GM18508 (cell line): ENCODE results near the gene RNF44.
A peak's percentile ranks its signal among the peaks of the same experiment; 100 is the strongest.

Experiments
- ATAC-seq: cut with Tn5 transposase; IDR thresholded peaks from one replicate; pipeline ENCODE4 v1.9.1; 2021; ENCODE audit warnings: moderate number of reproducible peaks; ENCODE audit not compliant: insufficient read depth, unreplicated experiment

The RNF44 gene

DNA sequence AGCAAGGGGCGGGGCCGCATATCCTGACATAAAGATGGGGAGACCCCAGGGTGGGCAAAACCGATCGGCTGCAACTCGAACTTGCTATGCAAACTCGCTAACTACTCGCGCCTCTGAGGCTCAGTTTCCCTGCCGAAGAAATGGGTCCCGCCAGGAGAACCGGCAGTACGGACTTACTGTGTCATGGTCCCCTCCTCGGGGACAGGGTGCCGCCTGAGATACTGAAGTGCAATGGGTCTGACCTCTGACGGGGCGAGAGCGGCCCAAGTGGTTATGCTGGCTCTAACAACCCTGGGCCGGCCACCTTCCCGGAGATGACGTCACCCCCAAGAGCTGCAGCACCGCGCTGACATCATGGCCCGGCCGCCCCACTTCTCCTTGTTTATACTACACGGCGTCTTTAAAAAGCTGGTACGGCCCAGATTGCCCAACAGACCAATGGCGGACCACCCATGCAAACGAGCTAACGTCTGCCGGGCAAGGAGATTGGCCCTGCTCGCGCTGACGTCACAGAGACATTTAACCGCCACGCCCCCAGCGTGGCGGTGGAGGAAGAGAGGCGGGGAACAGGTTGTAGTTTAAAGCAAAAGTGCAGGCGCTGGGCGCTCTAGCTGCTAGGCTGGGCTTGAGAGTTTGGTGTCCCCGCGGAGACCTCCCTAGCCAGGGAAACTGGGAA lies 490 bp upstream of the RNF44 start:
- peak; percentile 41 for ATAC-seq

DNA sequence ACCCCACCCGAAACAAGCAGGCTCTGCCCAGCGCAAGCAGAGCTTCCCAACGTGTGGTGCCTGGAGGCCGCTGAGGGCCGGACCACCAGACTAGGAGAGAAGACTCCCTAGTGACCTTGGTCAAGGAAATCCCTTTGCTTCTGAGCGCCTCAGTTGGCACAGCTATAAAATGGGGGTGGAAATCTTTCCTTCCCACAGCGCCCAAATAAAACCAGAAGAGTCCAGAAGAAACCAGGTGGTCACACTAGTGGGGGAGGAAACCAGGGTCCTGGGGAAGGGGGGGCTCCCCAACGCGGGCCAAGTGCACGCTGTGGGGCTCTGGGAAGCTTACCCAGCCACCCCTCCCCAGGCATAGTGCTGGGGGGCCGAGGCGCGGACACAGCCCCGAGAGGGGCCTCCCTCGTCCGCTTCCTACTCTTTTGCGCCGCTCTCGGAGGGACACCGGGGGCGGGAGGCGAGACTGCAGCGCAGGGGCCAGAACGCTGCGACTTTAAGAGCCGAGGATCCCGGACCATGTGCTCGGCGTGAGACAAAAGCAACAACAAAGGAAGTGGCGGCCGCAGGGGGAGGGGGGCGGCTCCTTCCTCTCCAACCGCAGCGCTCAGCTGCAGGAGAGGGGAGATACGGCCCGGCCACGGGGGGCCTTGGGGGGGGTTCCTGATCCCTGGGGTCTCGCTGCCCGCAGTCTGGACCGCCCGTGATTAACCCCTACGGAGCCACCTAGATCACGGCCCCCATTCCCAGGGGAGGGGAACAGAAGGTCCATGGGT lies 885 bp downstream of the RNF44 start:
- ATAC-seq = no peak

GRCh38 chr5:176535664-176536131 lies 1.5 kb downstream of the RNF44 start:
- no peak for ATAC-seq

GRCh38 chr5:176535101-176535663 lies 2.0 kb downstream of the RNF44 start:
- ATAC-seq = no peak

- ATAC-seq = no peak
Observed at GRCh38 chr5:176534640-176535039, 2.6 kb downstream of the RNF44 start.

DNA sequence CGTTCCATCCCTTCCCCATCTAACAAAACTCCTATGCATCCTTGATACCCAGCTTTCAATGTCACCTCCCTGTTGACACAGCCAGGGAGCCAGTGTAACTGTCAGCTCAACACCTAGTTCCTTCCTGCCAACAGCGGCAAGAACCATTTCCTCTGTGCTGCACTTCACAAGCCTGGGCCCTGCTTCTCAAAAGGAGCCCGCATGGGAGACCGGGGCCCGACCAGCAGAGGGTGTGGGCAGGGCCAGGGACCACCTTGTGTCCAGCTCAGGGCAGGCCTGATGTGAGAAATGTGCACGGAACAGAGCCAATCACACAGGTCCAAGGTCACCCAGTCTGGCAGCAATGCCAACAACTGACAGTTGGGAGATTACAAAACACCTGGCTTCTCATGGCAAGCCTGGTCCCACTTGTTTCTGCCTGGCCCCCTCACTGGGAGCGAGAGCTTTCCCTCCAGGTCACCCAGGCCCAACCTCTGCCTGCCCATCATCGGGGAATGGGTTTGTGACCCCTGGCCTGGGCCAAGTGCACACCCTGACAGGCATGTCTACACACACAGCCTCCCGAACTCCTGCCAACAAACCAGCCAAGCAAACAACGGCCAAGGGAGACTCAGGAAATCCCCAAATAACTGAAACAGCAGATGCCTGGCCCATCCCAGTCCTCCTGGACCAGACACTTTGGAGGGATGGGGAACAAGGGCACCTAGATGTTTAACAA lies 3.1 kb downstream of the RNF44 start:
- ATAC-seq = no peak

DNA sequence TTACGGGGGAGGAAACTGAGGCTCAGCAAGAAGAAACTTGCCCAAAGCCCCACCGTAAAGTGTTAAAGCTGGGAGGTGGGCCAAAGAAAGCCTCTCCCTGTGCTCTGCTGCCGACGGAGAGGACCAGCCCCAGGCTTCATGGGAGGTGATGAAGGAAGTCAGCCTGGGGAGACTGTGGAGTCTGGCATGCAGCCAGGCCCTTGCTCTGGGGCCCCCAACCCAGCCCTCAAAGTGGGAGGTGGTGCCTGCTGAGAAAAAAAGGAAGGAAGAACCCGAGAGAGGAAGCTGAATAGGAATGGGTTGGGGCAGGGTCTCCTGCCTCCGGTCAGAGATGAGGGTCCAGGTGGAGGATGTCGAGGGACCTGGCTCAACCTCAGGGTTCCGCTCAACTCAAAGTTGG lies 3.8 kb downstream of the RNF44 start:
- no peak for ATAC-seq

DNA sequence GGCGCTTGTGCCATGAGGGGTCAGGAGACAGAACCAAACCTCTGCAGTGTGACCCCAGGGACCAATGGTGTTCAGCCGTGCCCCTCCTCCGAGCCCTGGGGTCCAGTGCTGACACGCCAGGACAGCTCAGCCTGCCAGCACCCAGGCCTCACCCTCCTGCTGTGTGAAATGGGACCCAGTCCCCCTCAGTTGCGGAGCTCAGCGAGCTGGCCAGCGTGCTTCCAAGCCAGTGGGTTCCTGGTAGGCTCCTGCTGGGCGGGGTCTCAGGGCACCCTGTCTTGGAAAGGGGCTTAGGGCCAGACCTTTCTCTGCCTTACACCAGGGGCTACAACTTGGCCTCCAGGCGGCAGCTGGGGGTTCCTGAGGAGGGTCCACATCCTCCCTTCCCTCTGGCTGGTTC lies 4.4 kb downstream of the RNF44 start:
- ATAC-seq = no peak

GRCh38 chr5:176531902-176532493 lies 5.2 kb downstream of the RNF44 start:
- no peak for ATAC-seq

DNA sequence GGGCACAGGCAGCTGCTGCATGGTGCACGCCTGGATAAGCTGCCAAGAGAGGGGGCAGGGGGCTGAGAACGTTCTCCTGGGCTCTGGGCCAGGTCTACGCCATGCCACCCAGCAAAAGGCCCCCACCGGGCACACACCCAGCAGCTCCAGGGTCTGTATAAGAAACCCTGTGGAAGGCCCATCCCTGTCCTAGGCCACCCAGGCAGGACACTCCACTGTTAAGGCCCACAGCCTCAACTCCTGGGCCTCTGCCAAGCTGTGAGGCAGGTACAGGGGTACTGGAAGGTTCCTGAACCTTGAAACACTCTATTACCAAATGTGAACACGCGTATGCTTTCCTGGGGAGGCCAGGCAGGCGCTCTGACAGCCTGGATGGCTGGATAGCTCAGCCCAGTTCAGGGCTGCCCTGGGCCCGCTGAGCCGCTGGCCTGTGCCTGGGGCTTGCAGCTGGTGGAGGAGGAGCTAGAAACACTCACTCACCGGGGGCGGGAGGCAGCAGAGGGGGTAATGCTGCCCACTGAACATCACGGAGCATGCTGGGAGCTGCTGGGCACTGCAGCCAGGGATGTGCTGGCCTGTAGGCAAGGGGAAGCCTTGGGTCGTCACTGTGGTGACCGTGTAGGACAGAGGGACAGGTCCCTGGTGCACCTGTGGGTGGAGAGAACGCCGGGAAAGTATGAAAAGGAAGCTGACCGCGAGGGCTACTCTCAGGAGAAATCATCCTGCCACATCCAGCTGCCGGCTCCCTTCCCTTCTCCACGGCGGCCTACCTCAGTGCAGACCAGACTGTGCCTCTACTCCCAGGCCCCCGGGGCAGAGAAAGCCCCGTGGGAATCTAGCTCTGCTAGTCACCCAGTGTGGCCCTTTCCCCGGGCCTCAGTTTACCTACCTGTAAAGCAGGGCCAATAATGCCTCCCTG lies 6.0 kb downstream of the RNF44 start:
- no peak for ATAC-seq

DNA sequence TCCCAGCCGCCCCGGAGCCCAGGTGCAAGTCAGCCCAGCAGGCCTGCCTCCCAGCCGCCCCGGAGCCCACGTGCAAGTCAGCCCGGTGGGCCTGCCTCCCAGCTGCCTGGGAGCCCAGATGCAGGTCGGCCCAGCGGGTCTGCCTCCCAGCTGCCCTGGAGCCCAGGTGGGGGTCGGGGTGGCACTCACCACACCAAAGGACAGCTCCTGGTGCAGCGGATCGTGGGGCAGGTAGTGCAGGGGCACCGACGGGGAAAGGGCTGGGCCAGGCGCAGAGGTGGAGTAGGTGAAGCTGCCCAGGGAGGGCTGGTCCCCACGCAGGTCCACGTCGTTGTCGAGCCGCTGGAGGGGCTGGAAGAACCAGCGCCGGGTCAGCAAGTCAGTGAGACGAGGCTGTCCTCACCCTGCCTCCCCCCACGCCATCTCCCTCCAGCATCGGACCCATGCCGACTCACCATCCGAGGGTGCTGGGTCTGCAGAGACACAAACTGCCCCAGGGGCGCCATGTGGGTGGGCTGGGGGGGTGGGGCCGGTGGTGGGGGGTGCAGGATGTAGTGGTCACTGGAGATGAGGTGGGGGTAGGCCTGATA lies 6.7 kb downstream of the RNF44 start:
- ATAC-seq = no peak

DNA sequence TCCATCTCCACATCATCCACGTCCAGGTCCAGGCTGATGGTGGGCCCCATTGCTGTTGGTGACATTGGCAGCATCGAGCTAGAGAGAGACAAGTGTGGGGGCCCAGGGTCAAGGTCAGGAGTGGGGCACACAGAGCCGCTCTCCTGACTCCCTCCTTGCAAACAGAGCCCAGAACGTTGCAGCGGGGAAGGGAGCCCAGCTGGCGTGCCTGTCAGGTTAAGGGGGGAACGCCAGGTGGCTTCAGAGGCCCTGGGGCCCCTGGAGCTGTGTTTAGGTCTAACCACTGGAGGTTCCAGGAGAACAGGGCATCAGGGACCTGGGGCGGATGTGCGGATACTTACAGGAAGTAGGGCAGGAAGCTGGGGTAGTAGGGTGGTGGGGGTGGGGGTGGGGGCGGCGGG lies 7.5 kb downstream of the RNF44 start:
- no peak for ATAC-seq

GRCh38 chr5:176529116-176529740 lies 8.0 kb downstream of the RNF44 start:
- ATAC-seq = no peak

- no peak for ATAC-seq
Observed at GRCh38 chr5:176528761-176529115, 8.5 kb downstream of the RNF44 start.

- no peak for ATAC-seq
Observed at GRCh38 chr5:176528301-176528700, 8.9 kb downstream of the RNF44 start.

DNA sequence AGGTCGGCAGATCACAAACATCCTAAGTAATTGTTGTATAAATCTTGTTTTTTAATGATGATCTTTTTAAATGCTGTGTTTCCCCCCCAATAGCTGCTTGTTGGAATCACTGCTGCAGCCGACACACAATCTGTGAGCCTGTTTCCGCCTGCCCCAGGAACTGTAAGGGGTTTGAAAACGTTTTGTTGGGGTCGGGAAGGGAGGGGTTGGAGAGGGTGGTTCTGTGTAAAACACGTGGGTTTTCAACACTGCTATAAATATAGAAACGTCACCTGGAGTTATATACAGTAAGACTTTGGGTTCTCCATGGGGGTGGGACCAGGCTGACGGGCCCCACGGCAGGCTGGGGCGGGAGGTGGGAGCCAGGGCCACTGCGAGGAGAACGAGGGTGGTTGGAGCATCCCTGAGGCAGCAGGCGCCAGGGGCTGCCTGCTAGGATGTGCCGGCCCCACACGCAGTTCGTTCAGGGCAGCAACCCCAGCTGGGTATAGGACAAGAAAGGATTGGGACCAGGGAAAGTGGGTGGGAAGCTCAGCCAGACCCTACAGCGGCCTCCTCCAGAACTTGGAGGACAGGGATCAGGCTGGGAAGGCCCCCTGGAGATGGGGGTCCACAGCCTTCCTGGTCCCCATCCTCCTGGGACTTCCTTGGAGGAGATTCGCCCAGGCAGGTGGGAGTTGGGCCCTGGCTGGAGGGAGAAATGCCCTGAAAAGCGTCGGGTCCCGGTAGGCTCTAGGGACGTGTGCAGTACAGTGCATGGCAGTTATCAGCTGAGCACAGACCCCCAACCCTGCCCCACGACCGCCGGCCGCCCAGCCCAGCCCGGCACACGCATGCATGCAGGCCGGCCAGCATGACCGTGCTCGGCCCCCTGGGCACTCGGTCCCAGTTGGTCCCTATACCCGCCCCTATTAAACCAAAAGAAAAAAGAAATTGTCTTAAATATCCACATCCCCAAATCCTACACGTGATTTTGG lies 9.7 kb downstream of the RNF44 start:
- no peak for ATAC-seq

GRCh38 chr5:176526462-176526861 lies 10.7 kb downstream of the RNF44 start:
- ATAC-seq = no peak

DNA sequence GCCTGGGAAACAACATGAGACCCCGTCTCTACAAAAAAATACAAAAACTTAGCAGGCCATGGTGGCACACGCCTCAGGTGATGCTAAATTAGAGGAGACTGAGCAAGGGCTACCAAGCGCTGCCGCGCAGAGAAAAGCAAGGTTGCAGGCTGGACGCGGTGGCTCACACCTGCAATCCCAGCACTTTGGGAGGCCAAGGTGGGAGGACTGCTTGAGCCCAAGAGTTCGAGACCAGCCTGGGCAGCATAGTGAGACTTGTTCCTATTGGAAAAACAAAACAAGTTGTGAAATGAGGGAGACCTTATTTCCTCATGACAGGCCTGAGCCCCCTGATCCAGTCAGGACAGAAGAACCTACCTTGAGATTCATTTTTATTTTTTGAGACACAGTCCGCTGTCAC lies 11.5 kb downstream of the RNF44 start:
- no peak for ATAC-seq
